Lung (tissue), 12 donors: Measurements from ENCODE around the gene GAS2L3. TPM values are rescaled to one million over a fixed set of nuclear protein-coding genes. Genes with fewer than 3 reads are reported as not detected.
"Not testable (repeated sequence)": the region's sequence is repeated elsewhere in the genome, so short reads cannot be mapped to it uniquely, and the experiment has no call there.

ENCODE experiments used
- ATAC-seq: fragments of 200-7000 bp; cut with Tn5 transposase; one replicate; pipeline ENCODE4 v1.9.1; 2020; ENCODE audit warnings: moderate number of reproducible peaks; ENCODE audit not compliant: insufficient read depth, low FRiP score
- DNase-seq, 3 donors: peaks; one replicate each; pipeline ENCODE4 v3.0.0-alpha.2; 2013 to 2017
- H3K27ac ChIP-seq, 2 donors: one replicate each; pipeline ENCODE4 v1.5.1; 2013; ENCODE audit warnings: mild to moderate bottlenecking in 2 of 2, moderate library complexity in 2 of 2, control low read depth in 1 of 2, inconsistent platforms in 1 of 2, low read depth in 1 of 2, low read length in 1 of 2
- H3K27me3 ChIP-seq, 3 donors: one replicate each; pipeline ENCODE4 v1.5.1; 2013; ENCODE audit warnings: low read length in 2 of 3; ENCODE audit not compliant: control insufficient read depth in 3 of 3, insufficient read depth in 3 of 3
- H3K36me3 ChIP-seq, 4 donors: one replicate each; pipeline ENCODE4 v1.5.1; 2013; ENCODE audit warnings: low read length in 4 of 4, mild to moderate bottlenecking in 1 of 4, moderate library complexity in 1 of 4; ENCODE audit not compliant: control insufficient read depth in 4 of 4, insufficient read depth in 4 of 4
- H3K4me1 ChIP-seq, 5 donors: one replicate each; pipeline ENCODE4 v1.5.1; 2013; ENCODE audit warnings: low read length in 5 of 5, mild to moderate bottlenecking in 2 of 5, moderate library complexity in 1 of 5; ENCODE audit not compliant: control insufficient read depth in 5 of 5, insufficient read depth in 5 of 5
- H3K4me3 ChIP-seq: one replicate; pipeline ENCODE4 v1.5.1; 2013; ENCODE audit warnings: mild to moderate bottlenecking, control low read depth, moderate library complexity
- H3K9ac ChIP-seq, 2 donors: one replicate each; pipeline ENCODE4 v1.5.1; 2013; ENCODE audit warnings: low read length in 2 of 2, control low read depth in 1 of 2; ENCODE audit not compliant: insufficient read depth in 1 of 2
- H3K9me3 ChIP-seq, 4 donors: one replicate each; pipeline ENCODE4 v1.5.1; 2013; ENCODE audit warnings: low read length in 3 of 4, mild to moderate bottlenecking in 1 of 4, moderate library complexity in 1 of 4; ENCODE audit not compliant: control insufficient read depth in 4 of 4, insufficient read depth in 3 of 4
- WGBS, 2 donors: extraction: QIAGEN DNeasy Blood & Tissue Kit; methylation state at CpG; one replicate each; pipeline ENCODE4 v1.1.7; 2013; 5-methylcytosine and 5-hydroxymethylcytosine counted together
- polyA plus RNA-seq, 2 donors: library from polyadenylated mRNA; stranded (reverse); fragments of 200-250 nt; gene quantifications; one replicate each; pipeline ENCODE4 v1.2.1, GENCODE V29; 2013
- total RNA-seq, 2 donors: library from RNA; depleted of rRNA in 1 of 2; stranded (reverse); fragments of >200 nt in 1 of 2; gene quantifications; one replicate each; pipeline ENCODE4 v1.2.1, GENCODE V29; 2014 to 2021
- TF ChIP-seq, protein P1 (sequence below): IDR thresholded peaks from 2 replicates; pipeline ENCODE4 v1.5.1; 2012; ENCODE audit warnings: mild to moderate bottlenecking; ENCODE audit errors: control extremely low read depth, extremely low read depth
- donor health status: control.
- donor health status: control.
- donor health status: Bipolar disorder and iron deficiency.
- donor health status: healthy.
- donor health status: DM: yes; HTN: yes; CAD: no.

Gene GAS2L3
- total and polyA plus RNA-seq, 4 donors: 1.7 to 15.6 (median 7.0) TPM

DNA sequence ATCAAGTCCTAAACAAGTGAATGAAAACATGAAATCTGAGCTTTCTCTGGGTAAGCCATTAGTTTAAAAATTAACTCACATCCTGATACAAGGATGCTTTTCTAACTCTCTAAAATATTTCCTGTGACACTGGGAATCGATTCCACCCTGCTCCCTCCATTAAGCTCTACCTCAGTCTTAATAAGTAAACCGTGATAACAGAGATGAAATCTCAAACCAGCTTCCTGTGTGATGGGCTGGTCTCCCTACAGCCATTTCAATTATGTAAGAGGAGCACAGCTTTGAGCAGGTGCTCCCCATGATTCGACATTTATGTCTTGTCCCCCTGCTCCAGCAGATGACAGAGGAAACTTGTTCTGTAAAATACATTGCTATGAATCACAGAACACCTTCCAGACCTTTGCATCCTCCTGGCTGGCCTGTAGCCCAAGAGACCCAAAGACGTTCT, 59.0 kb downstream of the GAS2L3 start:
- WGBS, 2 donors: 52 to 62% methylated on average over 4 of the region's 4 CpGs
- Histone ChIP-seq H3K4me3 (no peak overlapping the region), H3K27ac (no peak overlapping the region), H3K4me1 (no peaks in the 10 kb centered on the region), H3K27me3 (peaks cover 0 to 5% (median 0%) of the 10 kb centered on the region in 3 donors), H3K9ac (no peak overlapping the region), H3K36me3 (no peaks in the 10 kb centered on the region), H3K9me3 (peaks cover 0 to 2% (median 0%) of the 10 kb centered on the region in 4 donors)
- ATAC-seq: no peak
- no peak for DNase-seq
- TF ChIP-seq, protein P1, sequence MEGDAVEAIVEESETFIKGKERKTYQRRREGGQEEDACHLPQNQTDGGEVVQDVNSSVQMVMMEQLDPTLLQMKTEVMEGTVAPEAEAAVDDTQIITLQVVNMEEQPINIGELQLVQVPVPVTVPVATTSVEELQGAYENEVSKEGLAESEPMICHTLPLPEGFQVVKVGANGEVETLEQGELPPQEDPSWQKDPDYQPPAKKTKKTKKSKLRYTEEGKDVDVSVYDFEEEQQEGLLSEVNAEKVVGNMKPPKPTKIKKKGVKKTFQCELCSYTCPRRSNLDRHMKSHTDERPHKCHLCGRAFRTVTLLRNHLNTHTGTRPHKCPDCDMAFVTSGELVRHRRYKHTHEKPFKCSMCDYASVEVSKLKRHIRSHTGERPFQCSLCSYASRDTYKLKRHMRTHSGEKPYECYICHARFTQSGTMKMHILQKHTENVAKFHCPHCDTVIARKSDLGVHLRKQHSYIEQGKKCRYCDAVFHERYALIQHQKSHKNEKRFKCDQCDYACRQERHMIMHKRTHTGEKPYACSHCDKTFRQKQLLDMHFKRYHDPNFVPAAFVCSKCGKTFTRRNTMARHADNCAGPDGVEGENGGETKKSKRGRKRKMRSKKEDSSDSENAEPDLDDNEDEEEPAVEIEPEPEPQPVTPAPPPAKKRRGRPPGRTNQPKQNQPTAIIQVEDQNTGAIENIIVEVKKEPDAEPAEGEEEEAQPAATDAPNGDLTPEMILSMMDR: no peak

DNA sequence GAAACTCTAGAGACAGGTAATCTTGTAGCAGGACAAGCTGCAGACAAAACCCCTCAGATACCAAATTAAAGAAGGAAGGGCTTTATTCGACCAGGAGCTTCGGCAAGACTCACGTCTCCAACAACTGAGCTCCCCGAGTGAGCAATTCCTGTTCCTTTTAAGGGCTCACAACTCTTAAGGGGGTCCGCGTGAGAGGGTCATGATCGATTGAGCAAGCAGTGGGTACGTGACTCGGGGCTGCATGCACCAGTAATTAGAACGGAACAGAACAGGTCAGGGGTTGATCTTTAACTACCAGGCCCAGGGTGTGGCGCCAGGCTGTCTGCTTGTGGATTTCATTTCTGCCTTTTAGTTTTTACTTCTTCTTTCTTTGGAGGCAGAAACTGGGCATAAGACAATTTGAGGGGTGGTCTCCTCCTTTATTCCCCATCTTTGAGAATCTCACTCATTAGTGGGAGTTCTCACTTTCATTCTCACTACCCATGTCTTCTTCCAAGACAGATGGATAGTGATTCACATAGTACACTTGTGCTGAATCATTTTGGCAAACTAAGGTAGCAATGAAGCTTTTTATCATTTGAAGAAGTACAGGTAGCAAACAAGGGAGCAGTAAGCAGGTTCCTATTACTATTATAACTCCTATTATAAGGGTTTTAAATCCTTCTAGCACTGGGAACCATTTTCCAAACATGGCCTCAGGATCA, 59.8 kb downstream of the GAS2L3 start:
- H3K27me3 ChIP-seq, H3K9me3 ChIP-seq, ATAC-seq, H3K36me3 ChIP-seq, DNase-seq, H3K4me3 ChIP-seq, H3K9ac ChIP-seq, H3K4me1 ChIP-seq, H3K27ac ChIP-seq: not testable (repeated sequence)
- 89 to 97% methylated on average over 11 of the region's 11 CpGs for WGBS, 2 donors

DNA sequence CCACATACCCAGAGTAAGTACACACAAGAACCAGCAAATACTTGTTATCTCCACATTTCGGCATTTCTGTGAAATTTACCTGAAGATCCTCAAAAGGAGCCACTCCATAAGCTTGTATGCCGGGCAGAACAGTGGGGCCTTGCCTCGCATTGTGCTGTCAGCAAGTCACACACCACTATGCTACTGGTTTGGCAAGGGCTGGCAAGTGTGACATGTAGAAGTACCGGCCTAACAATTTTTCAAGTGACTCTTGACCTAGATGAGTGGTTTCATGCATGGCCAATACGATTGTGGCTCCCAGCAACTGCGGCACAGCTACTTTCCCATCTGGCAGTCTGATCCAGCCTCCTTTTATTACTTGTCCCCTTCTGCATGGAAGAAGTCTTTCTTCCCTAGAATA, 69.8 kb downstream of the GAS2L3 start:
- Histone ChIP-seq H3K27me3 (peaks cover 0 to 4% (median 0%) of the 10 kb centered on the region in 3 donors), H3K4me3 (no peak overlapping the region), H3K36me3 (no peaks in the 10 kb centered on the region), H3K4me1 (no peaks in the 10 kb centered on the region), H3K9me3 (peaks cover 0 to 7% (median 0%) of the 10 kb centered on the region in 4 donors), H3K9ac (no peak overlapping the region), H3K27ac (no peak overlapping the region)
- 73 to 85% methylated on average over 6 of the region's 6 CpGs for WGBS, 2 donors
- peak; percentile 62 for ATAC-seq
- TF ChIP-seq, protein P1: no peak
- DNase-seq: peak; percentile 22 to 42 (median 25)

DNA sequence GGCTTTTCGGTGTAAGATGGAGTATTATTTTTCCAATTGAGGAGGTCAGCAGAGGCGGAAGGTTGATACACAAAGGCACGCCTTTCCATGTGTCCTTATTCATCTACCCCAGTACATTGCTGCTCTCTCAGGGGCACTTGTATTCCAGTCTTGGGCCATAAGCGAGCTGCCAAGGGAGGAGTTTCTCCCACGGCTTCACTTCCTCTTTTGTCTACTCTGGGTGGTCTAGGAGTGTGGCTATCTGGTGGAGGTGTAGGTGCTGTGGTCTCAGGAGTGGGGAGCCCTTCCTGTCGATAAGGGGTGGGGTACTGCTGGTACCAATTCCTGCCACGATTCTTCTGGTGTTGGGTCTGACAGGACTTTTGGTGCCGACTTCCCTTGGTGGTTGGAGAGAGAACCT, 73.4 kb downstream of the GAS2L3 start:
- no peaks in the 10 kb centered on the region for H3K36me3 ChIP-seq
- no peak overlapping the region for H3K4me3 ChIP-seq
- peaks cover 0 to 15% (median 0%) of the 10 kb centered on the region in 3 donors for H3K27me3 ChIP-seq
- peaks cover 0 to 7% (median 0%) of the 10 kb centered on the region in 4 donors for H3K9me3 ChIP-seq
- TF ChIP-seq, protein P1: no peak
- H3K9ac ChIP-seq: no peak overlapping the region
- no peaks in the 10 kb centered on the region for H3K4me1 ChIP-seq
- DNase-seq (no peak), ATAC-seq (no peak)
- WGBS, 2 donors: 79 to 81% methylated on average over 8 of the region's 8 CpGs
- no peak overlapping the region for H3K27ac ChIP-seq
